HG03139 (cell line): ENCODE results near the gene RSAD1.

ENCODE experiments used
- ATAC-seq: cut with Tn5 transposase; IDR thresholded peaks from one replicate; pipeline ENCODE4 v1.9.1; 2021; ENCODE audit not compliant: unreplicated experiment

Gene RSAD1

GRCh38 chr17:50457621-50458020 is 21.0 kb upstream of the RSAD1 start:
- ATAC-seq: no peak

DNA sequence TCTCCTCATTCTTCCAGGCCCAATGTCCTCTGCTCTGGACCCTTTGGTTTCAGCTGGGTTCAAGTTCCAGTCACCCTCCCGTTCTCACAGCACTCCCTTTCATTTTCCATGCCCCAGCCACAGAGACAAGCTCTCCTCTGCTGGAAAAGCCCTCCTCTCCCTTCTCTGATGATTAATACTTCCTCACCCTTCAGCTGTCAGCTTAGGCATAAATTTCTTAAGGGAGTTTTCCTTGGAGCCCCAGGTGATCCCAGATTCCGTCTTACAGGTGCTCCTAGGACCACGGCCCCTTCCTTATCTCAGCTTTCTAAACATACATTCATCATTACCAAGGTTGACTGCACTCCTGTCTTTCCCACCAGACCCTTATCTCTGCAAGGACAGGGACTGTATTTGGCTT is 20.4 kb upstream of the RSAD1 start:
- ATAC-seq: no peak

DNA sequence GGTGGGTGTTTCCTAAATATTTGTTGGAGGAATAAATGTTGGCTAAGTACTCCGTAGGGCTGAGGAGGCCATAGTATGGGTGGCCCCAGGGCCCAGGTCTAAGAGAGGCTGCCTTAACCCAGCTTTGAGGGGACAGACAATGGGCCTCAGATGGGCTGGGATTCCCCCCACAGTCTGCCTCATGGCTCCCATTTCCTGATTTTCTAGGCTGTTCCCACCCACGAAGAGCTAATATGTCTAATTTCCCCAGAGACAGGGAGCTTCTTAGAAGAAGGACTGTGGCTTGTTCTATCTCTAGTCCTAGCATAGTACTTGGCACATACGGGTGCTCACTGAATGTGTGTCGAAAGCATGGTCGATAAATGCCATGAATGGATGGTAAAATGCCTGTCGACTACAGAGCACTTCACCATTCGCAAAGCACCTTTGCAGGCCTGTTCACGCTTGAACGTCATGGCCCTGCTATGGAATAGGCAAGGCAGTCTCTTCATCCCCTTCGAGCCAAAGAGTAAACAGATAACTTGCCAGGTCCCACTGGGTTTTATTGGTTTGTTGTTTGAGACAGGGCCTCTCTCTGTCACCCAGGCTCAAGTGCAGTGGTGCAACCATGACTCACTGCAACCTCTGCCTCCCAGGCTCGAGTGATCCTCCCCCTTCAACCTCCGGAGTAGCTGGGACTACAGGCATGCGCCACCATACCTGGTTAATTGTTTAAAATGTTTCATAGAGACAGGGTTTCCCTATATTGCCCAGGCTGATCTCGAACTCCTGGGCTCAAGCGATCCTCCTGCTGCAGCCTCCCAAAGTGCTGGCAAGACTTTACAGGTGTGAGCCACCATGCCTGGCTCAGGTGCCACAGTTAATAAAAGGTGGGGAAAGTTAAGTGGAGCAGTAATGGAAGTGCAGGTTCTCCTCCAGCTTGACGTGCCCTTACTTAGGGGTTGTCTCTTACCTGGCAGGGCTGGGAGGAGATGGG is 19.7 kb upstream of the RSAD1 start:
- no peak for ATAC-seq

DNA sequence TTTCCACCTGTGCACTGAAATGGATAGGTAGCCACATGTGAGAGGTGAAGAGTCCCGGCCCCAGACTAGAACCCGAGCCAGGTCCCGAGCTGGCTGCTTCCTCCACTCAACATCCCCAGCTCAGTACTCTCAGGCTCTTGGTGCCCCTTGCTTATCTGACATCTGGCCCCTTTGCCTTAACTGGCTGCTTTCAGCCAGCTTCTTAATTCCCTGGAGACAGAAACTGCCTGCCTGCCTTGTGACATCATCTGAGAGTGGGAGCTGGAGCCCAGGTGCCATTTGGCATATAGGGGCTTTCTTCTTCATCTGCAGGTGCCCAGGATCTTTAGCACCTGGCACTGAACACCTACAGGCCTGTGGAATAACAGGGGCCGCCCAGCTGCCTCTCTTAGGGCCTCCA is 18.9 kb upstream of the RSAD1 start:
- no peak for ATAC-seq

DNA sequence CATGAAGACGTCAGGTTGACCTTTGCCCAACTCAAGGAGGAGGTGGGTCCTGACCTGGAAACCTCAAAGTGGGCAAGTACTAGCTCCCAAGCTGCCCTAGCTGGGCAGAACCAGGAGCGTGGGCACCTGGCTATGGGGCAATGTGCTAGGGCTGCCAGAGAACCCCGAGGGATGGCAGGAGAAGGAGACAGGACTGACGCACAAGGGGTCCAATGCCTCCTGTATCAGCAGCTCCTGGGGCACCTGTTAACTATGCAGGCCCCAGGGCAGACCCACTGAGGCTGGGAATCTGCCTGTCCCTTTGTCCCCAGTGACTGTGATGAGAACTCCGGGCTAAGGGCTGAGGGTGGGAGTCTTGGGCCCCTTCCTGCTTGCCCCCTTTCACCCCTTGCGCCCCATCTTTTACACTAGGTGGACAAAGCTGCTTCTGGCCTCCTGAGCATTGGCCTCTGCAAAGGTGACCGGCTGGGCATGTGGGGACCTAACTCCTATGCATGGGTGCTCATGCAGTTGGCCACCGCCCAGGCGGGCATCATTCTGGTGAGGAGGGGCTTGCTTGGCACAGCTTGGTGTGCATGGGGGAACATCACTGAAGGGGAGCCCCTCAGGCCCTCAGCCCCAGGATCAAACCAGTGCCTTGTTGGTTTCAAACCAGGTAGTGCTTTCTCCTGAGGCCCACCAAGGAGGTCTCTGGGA is 17.7 kb upstream of the RSAD1 start:
- no peak for ATAC-seq

GRCh38 chr17:50461550-50462132 is 17.0 kb upstream of the RSAD1 start:
- ATAC-seq: no peak

GRCh38 chr17:50462446-50462845 is 16.2 kb upstream of the RSAD1 start:
- no peak for ATAC-seq

DNA sequence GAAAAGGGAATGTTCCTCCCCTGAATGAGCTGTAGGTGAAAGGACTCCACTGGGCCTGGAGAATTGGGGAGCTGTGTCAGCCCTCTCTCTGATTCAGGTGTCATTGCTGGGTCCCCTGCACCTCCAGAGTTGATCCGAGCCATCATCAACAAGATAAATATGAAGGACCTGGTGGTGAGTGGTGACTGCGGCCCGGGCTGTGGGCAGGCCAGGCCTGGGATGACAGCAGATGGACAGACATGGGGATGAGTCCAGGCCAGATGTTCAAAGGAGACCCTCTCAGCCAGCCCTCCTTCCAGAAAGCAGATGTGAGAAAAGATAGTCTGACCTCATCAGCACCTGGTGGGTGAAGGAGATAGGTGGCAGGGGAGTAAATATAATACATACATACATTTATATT is 14.5 kb upstream of the RSAD1 start:
- ATAC-seq: no peak

DNA sequence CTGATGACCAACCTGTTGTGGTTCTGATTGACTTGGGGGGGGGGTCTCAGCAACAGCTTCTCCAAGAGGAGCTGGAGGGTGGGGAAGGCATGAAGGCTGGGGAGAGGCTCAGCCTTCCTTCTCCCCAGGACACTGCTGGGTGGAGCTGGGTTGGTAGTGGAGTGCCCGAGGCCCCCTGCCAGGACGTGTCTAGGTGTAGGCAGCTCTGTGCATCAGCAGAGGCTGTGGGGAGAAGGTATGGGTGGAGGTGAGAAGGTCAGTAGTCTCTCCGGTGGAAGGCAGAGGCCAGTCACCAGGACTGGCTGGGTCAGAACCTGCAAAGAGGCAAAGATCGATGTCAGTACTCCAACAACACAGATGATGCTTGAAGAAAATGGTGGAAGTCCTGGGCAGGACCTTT is 13.9 kb upstream of the RSAD1 start:
- ATAC-seq: no peak

GRCh38 chr17:50465171-50465570 is 13.5 kb upstream of the RSAD1 start:
- no peak for ATAC-seq

- no peak for ATAC-seq
These were observed 13.0 kb upstream of the RSAD1 start for GRCh38 chr17:50465635-50466034.

DNA sequence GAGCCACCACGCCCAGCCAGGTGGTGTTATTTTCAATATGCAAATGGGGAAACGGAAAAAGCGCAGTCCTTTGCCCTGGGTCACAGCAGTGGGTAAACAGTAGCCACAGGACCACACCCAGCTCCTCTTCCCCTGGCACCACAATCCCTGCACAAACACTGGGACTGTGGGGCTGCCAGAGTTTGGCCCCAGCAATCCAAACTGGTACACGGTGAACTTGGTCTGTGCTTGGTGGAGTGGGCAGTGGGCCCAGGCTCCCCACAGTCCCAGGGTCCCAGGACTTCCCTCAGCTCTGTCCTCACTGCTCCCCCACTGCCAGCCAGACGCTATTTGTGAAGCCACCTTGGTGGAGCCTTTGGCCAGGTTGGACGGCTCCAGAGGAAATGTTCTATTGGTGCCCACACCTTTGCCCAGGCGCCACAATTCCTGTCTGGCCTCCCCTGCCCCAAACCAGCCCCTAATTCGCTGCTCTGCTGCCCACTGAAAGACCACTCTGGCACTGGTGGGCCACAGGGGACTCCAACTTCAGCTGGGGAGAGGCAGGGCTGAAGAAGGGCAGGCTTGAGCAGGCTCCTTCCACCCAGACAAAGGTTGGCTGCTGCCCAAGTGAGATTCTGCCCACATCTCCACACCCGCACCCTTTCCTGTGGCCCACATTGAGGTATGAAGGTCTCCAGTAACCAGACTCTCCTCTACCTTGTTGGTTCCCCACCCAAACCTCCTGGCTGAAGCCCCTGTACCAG is 12.1 kb upstream of the RSAD1 start:
- ATAC-seq: no peak

DNA sequence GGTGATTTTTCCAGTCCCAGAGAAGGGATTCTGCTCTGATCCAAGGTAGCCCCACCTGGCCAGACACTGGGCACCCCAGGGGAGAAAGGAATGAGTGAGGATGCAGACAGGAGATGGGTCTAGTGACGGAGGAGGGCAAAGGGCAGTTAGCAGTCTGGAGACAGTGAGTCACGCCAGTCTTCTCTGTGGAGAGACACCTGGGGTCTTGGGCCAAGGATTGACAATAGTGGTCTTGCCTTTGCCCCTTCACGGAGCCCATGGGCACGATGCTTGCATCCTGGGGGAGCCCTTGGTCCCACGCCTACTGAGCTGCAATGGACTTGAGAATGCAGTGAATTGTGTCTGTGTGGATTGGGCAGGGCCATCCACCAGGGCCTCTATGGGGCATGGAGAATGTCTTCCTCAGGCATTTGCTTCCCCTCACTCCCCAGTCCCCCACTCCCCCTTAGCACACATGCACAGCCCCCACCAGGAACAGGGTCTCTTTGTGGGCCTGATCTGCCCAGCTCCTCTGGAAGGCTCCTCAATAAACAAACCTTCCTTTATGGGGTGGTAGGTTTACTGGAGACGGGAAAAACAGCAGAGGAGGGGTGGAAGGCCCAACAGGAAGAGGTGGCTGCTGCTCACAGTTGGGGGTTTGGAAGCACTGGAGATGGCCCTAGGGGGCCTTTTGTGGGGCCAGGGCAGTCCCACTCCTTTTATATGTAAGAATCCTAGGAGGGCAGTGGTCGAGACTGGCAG is 11.4 kb upstream of the RSAD1 start:
- no peak for ATAC-seq

DNA sequence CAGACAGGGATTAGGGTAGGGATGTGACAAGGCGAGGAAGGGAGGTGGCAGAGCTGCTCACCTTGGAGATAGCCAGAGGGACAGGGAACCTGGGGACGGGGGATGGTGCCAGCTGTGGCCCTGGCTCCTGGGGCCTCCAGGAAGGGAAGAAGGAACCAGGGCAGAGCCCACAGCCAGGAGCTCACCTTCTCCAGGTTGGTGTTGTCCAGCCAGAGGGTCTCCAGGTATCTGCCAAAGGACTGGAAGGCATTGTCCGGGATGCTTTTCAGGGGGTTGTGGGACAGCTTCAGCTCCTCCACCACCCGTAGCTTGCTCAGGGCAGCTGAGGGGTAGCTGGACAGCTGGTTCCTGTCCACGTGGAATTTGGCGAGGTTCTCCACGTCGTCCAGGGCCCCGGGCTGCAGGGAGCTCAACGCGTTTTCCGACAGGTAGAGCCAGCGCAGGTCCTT is 10.8 kb upstream of the RSAD1 start:
- ATAC-seq: no peak

DNA sequence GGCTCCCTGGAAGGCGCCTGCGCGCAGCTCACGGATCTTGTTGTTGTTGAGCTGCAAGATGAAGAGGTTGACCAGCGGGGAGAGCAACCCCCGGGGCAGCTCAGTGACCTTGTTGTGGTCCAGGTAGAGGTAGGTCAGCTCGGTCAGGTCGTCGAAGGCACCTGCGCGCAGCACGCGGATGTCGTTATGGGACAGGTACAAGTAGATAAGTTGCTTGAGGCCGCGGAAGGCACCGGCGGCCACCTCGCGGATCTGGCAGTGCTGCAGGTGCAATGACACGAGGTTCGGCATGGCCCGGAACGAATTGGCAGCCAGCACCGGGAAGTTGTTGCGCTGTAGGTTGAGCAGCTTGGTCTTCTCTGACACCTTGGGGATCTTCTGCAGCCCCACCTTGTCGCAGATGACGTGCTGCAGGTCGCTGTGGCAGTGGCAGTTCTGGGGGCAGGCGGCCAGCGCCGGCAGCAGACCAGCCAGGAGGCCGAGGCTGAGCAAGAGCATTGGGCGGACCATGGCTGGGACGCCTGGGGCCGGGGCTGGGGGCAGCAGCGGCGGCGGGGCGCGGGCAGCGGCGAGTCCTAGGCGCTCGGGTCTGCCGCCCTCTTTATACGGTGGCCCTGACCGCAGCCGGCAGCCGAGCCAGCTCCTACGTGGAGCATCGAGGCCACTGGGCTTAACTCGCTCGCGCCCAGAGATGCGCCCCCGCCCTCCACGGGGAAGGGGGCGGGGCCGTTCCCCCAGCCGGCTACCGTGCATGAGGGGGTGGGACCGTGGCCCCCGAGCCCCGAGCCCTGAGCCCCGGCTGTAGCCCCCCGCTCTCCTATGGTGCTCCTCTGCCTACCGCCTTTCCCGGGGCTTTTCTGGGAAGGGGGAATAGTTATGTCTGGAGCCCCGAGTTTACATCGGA is 10.1 kb upstream of the RSAD1 start, which contains the start of gene CHAD:
Gene CHAD (minus strand): TSS at position 577 of the 904 bp plus-strand sequence. CDS start 67 bp downstream, at position 510.
- no peak for ATAC-seq

GRCh38 chr17:50469208-50469605 is 9.5 kb upstream of the RSAD1 start:
- ATAC-seq: no peak

DNA sequence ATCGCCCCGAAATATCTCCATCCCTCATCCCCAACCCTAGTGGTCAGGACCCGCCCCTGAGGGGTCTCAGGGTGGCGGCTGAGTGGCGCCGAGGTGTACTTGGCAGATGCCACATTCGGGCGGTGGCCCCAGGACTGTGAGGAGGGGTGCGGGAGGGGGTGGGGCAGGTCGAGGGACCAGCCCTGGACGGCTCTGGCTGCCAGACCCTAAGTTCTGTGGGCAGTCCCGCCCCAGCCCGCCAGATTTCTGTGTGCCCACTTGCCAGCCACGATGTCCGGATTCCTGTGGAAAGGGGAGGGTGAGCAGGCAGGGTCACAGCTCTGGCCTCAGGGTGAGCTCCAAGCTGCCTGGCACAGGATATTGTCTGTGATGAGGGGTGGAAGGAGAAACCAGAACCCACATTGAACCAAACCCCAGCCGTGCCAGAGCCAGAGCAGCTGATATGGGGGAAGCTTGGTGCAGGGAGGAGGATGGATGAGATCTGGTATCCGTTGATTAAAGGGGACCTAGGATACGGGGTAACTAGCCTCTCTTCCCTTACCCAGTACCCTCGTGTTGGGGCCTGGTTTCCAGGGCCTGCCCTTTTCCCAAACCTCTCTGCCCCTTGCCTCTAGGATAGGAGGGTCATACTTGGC is 8.9 kb upstream of the RSAD1 start:
- no peak for ATAC-seq

DNA sequence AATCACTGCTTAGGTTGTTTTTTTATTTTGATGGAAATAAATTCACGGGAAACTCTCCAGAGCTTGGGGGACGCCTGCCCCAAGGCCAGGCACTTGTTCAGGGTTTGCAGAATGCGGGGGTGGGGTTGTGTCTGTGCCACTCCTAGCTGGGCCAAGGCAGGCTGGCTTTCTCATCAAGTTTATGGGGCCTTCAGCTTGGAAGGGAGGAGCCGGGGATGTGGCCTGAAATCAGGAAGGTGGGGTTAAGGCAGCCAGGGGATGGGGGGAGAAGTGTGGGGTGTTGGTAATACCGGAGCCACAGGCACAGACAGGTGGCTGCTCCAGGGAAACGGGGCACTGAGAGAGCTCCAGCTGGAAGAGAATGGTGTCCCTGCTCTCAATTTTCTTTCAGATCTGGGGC is 8.2 kb upstream of the RSAD1 start:
- no peak for ATAC-seq
